Measurements from ENCODE around the gene VPS35L.

The VPS35L gene

DNA sequence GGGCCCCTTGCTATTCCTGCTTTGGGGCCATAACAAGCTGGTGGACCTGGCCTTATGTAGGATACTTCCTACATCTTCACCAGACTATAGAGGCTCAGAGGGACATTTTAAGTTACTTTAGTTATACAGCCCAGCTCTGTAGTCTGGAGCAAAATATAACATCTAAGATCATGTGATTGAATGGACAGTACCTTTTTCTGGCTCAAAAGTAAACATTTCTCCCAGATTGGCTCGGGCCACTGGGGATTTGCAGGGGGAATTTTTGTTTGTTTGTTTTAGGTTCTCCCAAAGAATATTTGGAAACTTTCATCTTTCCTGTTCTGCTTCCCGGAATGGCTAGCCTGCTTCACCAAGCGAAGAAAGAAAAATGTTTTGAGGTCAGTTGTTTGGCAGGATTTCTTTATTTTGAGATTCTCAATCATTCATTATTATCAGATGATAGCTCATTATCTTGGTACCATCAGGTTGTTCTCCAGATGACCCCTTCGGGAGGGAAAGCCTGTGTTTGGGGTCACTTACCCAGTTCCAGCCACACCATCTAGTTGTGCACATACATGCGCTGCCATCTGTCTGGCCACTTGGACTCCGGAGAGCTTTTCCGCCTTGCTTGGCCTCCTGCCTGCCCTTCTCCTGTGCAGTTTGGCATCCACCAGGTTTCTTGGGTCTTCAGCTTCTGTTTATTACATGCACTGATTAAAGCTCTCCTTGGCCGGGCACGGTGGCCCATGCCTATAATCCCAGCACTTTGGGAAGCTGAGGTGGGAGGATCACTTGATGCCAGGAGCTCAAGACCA is 179.8 kb downstream of the VPS35L start:
- Histone ChIP-seq H3K27ac (no peak overlapping the region), H4K20me1 (no peaks in the 10 kb centered on the region), H3K27me3 (no peaks in the 10 kb centered on the region), H3K36me3 (no peaks in the 10 kb centered on the region), H3K9ac (no peak overlapping the region), H3K4me2 (peak overlapping the region; percentile 4; the same call in 1 of the 2 replicates), H3K4me3 (no peak overlapping the region), H3K9me3 (no peaks in the 10 kb centered on the region), H3K4me1 (peaks cover 22% of the 10 kb centered on the region)
- TF ChIP-seq Cebpa-rat (IDR thresholded peaks at IDR 0.05): no peak

DNA sequence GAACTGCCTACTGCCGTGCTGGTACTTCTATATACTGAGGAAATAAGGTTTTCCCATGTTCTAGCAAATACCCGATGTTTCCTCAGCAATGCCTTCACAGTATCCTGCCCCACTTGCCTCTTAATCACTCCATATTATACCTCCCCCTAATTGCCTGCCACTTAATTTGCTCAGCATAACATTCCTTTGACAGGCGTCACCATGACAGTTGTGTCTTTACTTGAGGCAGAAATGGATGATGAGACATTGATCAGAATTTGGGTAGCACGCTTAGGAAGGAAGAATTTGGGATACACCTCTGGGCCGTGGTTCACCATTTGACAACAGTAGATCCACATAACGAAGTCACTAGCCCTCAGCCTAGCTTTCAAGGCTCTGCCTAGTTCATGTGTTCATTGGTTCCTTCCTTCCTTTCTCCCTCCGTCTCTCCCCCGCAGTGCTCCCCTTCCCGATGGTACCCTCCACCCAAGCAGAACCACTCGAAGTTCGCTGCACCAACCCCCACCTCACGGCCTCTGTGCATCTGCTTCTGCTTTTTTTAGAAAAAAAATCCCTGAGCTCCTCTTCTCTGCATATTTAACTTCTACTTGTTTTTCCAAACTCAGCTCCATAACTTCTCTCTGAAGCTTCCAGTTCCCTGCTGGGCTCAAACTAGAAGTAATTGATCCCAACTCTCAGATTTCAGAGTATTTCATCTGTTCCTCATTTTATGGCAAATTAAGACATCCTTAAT is 182.0 kb downstream of the VPS35L start:
- Histone ChIP-seq H3K9me3 (no peaks in the 10 kb centered on the region), H3K27me3 (no peaks in the 10 kb centered on the region), H3K9ac (no peak overlapping the region), H3K4me2 (peak overlapping the region; percentile 64), H3K36me3 (no peaks in the 10 kb centered on the region), H3K4me3 (no peak overlapping the region), H3K4me1 (peaks cover 22% of the 10 kb centered on the region), H4K20me1 (no peaks in the 10 kb centered on the region), H3K27ac (no peak overlapping the region)
- no peak for TF ChIP-seq Cebpa-rat (IDR thresholded peaks at IDR 0.05)

DNA sequence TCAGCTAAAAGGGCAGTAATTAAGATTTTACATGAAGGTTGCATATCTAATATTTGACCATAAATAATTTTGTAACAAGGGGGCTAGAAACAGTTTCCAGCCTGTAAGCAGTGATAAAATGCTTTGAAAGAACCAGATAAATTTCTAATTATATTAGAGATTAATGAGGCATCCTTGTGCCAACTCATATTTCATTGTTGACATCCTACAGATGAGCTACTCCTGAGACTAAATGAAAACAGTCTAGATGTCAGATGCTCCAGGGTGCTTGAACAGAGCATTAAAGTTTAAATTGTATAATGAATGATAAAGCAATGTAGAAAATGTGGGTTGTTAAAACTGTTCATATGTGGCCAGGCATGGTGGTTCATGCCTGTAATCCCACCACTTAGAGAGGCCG is 185.9 kb downstream of the VPS35L start:
- H3K4me1 ChIP-seq: peaks cover 15% of the 10 kb centered on the region
- no peaks in the 10 kb centered on the region for H3K36me3 ChIP-seq

DNA sequence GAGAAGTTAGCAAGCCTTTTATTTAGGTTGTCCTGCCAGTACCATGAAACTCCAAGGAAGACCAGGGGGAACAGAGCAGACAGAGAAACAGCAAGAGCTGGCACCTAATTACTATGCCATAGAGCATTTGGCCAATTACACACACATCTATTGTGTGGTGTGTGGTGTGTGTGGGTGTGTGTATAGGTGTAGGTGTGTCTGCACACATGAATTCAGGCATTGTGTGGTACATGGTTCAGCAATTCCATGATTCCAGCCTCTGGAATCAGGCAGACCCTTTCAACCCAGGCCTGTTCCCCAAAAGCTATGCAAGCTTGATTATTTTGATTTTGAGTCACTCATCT is 188.3 kb downstream of the VPS35L start:
- Histone ChIP-seq H3K4me3 (no peak overlapping the region), H3K4me2 (no peak overlapping the region), H3K27ac (no peak overlapping the region)

More for the DNA sequence above, 185.9 kb downstream of the VPS35L start:
- H3K27ac ChIP-seq: no peak overlapping the region
- TF ChIP-seq Cebpa-rat (IDR thresholded peaks at IDR 0.05): no peak
- H3K4me3 ChIP-seq: no peak overlapping the region
- H3K4me2 ChIP-seq: no peak overlapping the region
- no peaks in the 10 kb centered on the region for H3K27me3 ChIP-seq
- H3K9me3 ChIP-seq: no peaks in the 10 kb centered on the region
- H4K20me1 ChIP-seq: no peaks in the 10 kb centered on the region
- no peak overlapping the region for H3K9ac ChIP-seq

DNA sequence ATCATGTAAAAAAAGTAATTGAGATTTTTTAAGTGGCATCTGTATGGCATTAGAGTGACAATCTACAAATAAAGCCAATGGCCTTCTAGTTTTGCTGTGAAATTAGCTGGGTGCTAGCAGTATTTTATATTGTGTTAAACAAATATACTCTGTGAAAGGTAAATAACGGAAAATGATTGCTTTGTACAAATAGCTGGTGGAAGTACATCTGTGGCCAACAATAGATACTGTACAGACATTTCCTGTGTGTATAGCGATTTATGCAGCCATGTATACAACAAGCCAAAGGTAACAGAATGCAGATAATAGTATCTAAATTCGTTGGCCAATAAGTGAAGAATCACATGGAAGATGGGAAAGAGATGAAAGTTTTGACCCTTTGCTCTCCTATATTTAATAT is 189.2 kb downstream of the VPS35L start:
- H4K20me1 ChIP-seq: no peaks in the 10 kb centered on the region
- H3K4me2 ChIP-seq: no peak overlapping the region
- no peak for TF ChIP-seq Cebpa-rat (IDR thresholded peaks at IDR 0.05)
- H3K27ac ChIP-seq: no peak overlapping the region
- no peaks in the 10 kb centered on the region for H3K27me3 ChIP-seq
- H3K36me3 ChIP-seq: no peaks in the 10 kb centered on the region
- no peak overlapping the region for H3K9ac ChIP-seq
- no peak overlapping the region for H3K4me3 ChIP-seq
- no peaks in the 10 kb centered on the region for H3K9me3 ChIP-seq
- no peaks in the 10 kb centered on the region for H3K4me1 ChIP-seq

More for the DNA sequence above, 188.3 kb downstream of the VPS35L start:
- no peaks in the 10 kb centered on the region for H4K20me1 ChIP-seq
- no peaks in the 10 kb centered on the region for H3K36me3 ChIP-seq
- no peaks in the 10 kb centered on the region for H3K9me3 ChIP-seq
- H3K4me1 ChIP-seq: no peaks in the 10 kb centered on the region
- no peaks in the 10 kb centered on the region for H3K27me3 ChIP-seq
- H3K9ac ChIP-seq: no peak overlapping the region
- no peak for TF ChIP-seq Cebpa-rat (IDR thresholded peaks at IDR 0.05)

DNA sequence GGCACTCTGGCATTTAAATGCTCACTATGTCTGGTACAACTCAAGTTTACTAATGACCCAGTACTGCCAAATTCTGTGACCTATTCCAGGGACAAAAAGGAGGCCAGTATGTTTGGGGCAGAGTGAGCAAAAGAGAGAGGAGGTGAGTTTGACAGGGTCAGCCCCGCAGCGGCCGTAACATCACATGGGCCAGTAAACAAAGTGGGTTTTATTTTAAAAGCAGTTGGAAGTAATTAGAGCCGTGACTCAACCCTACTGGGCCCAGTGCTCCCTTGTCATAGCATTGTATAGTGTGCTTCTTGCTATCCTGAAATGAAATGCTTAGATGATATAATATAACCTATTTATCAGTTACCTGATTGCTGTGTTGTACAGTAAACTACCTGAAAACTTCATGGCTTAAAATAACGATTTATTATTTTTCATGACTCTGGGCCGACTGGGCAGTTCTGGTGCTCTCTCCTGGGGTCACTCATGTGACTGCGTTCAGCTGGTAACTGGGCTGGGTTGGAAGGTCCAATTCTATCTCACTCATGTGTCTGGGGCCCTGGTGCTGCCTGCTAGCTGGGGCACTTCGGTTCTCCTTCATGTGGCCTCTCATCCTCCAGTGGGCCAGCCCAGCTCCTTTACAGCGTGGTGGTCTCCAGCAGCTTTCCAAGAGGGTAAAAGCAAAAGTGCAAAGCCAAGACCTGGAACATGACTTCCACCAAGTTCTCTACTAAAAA is 189.9 kb downstream of the VPS35L start:
- no peak for TF ChIP-seq Cebpa-rat (IDR thresholded peaks at IDR 0.05)
- no peak overlapping the region for H3K4me3 ChIP-seq
- no peak overlapping the region for H3K9ac ChIP-seq
- H3K9me3 ChIP-seq: no peaks in the 10 kb centered on the region
- H3K4me2 ChIP-seq: no peak overlapping the region
- H3K36me3 ChIP-seq: no peaks in the 10 kb centered on the region
- H3K4me1 ChIP-seq: no peaks in the 10 kb centered on the region
- H4K20me1 ChIP-seq: no peaks in the 10 kb centered on the region
- no peaks in the 10 kb centered on the region for H3K27me3 ChIP-seq
- H3K27ac ChIP-seq: no peak overlapping the region

DNA sequence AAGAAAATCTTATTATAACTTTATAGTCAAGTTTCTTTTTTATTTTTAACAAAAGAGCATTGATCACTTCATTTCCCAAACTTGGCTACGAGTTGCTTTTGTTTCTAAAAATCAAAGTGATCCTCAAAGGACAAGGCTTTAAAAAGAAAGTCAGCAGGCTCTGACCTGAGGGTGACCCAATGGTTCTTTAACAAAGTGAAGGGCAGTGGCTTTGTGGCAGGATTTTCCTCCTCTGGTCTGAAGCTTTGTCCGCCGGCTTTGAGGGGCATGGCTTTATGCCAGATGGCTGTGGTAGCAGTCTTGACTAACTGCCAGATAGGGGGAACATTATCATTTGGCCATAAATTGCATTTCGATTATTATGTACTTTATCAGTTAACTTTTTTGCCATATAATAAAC is 191.1 kb downstream of the VPS35L start:
- H3K9me3 ChIP-seq: no peaks in the 10 kb centered on the region
- no peak overlapping the region for H3K9ac ChIP-seq
- H4K20me1 ChIP-seq: no peaks in the 10 kb centered on the region
- no peaks in the 10 kb centered on the region for H3K27me3 ChIP-seq
- no peak overlapping the region for H3K27ac ChIP-seq
- TF ChIP-seq Cebpa-rat (IDR thresholded peaks at IDR 0.05): no peak
- H3K4me2 ChIP-seq: no peak overlapping the region
- H3K4me1 ChIP-seq: no peaks in the 10 kb centered on the region; the same call in 1 of the 2 replicates
- no peaks in the 10 kb centered on the region for H3K36me3 ChIP-seq
- no peak overlapping the region for H3K4me3 ChIP-seq

DNA sequence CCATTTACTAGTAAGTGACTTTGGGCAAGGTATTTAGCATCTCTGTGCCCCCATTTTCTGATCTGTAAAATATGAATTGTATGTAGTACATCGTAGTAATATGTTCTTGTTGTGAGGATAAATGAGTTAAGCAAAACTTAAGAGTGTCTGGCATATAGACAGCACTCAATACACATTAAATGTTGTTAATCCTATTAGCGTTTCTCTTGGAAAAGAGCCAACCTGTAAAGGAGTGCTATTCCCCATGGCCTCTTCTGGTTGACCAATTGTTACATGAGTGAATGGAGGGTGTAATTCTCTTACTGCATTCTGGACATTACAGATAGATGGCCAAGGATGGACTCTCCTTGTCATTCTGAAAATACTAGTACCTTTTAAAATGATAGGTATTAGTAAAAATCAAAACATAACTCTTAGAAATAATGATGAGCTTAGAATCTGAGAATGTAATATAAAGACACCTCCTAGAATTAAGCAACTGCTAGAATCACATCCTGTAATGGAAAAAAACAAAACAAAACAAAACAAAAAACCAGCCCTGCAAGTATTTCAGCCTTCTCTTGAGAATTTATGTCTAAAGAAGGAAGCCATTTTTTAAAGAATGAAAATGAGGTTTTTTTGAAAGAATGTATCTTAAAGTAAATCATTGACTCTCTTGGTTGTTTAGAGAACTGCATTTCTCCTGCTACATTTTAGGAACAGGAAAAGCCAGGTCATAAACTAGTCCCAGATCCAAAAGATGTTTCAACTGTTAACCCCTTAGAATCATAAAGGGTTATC is 193.1 kb downstream of the VPS35L start:
- Histone ChIP-seq H3K4me1 (no peaks in the 10 kb centered on the region; the same call in 1 of the 2 replicates), H3K4me3 (no peak overlapping the region), H3K9me3 (no peaks in the 10 kb centered on the region), H3K36me3 (no peaks in the 10 kb centered on the region), H4K20me1 (no peaks in the 10 kb centered on the region), H3K4me2 (no peak overlapping the region), H3K9ac (no peak overlapping the region), H3K27ac (no peak overlapping the region), H3K27me3 (no peaks in the 10 kb centered on the region)
- no peak for TF ChIP-seq Cebpa-rat (IDR thresholded peaks at IDR 0.05)

DNA sequence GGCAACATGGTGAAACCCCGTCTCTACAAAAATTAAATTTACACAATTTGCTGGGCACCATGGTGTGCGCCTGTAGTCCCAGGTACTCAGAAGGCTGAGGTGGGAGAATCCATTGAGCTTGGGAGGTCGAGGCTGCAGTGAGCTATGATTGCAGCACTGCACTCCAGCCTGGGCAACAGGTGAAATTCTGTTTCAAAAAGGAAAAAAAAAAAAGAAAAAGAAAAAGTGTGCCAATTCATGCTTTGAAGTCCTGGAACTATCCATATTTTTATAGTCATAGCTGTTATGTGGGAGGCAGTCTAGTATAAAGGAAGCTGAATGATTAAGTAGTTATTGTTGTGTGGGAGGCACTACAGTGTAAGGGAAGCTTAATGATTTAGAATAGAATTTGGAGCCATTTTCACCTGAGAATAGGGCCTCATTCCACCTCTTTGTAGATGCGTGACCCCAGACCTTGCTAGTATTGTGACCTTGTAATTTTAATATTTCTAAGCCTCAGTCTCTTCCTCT is 194.1 kb downstream of the VPS35L start:
- Histone ChIP-seq H3K27me3 (no peaks in the 10 kb centered on the region), H3K27ac (no peak overlapping the region), H3K36me3 (no peaks in the 10 kb centered on the region), H3K9me3 (no peaks in the 10 kb centered on the region), H3K4me1 (no peaks in the 10 kb centered on the region; the same call in 1 of the 2 replicates), H3K4me2 (no peak overlapping the region), H4K20me1 (no peaks in the 10 kb centered on the region), H3K4me3 (no peak overlapping the region), H3K9ac (no peak overlapping the region)
- TF ChIP-seq Cebpa-rat (IDR thresholded peaks at IDR 0.05): no peak

Measured in BLaER1 (cell line).